HG02571 (cell line): ENCODE measurements around the gene OMP.
"Not testable (repeated sequence)": the region's sequence is repeated elsewhere in the genome, so short reads cannot be mapped to it uniquely, and the experiment has no call there.

Experiments used
- ATAC-seq: cut with Tn5 transposase; IDR thresholded peaks from one replicate; pipeline ENCODE4 v1.9.1; 2021; ENCODE audit warnings: mild to moderate bottlenecking, moderate library complexity; ENCODE audit not compliant: unreplicated experiment

The OMP gene

DNA sequence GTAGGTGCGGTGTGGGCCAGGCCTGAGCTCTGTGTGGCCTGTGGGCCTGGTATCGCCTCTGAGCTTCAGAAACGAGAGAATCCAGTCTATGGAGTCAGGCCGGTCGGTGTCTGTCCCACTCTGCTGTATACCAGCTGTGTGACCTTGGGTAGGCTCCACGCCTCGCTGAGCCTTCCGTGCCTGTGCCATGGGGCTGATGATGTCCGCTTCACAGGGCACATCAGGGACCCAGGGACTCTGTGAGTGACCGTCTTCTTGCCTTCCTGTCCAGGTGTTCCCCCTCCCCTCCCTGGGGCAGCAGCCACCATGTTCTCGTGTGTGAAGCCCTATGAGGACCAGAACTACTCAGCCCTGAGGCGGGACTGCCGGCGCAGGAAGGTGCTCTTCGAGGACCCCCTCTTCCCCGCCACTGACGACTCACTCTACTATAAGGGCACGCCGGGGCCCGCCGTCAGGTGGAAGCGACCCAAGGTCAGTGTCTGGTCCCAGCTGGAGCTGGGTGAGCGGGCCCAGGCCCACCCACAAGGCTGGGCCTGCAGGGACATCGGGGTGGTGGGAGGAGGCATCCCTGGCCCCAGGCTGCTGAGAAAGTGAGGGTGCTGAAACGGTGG lies 18.0 kb upstream of the OMP start:
- no peak for ATAC-seq

DNA sequence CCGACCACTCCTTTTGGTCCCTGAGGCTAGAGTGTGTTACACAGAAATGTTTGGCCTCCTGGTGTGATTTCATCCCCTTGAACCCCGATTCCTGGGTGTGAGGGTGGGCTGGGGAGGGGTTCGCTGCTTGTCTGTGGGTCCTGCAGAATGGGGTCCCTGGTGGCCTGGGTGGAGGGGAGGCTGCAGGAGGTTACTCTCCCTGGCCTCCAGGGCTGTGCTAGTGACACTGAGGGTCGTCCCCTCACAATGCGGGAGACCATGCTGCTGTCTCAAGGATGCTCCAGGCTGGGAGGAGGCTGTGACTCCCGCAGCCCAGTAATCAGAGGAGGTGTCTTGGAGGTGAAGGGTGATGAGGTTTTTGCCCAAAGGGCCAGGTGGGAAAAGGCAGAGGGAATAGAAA lies 17.0 kb upstream of the OMP start:
- ATAC-seq = no peak

GRCh38 chr11:77086521-77087472 lies 15.8 kb upstream of the OMP start:
- no peak for ATAC-seq

GRCh38 chr11:77087723-77088225 lies 14.9 kb upstream of the OMP start:
- no peak for ATAC-seq

DNA sequence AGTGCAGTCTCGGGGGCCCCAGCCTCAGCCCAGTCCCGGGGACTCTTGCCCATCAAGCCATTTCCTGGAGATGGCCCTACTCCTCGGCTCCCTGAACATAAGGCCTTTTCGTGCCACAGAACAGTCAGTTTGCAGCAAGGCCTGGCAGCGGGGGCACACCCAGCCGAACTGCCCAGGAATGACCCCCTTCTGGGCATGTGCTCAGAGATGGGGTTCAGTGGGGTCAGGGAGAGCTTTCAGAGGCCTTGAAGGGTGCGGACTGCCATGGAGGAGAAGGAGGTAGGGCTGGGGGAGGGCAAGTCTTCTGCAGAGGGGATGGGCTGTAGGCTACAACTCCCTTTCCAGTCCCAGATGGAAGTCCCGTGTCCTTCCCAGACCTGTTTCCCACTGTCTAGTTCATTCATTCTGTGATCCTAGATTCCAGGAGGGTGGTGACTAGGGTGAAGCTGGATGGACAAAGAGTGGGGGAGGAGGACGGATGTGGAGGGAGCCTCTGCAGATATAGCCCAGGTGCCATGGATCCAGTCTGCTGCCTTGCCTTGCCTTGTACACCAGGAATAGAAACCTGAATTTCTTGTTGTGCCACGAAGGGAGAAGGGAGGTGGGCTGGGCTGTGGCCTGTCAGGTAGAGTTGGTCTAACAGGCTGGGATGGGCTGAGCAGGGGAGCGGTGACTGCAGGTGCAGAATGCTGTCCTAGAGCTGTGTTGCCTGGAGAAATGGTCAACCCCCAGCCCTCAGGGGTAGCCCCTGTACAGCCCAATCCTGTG lies 14.2 kb upstream of the OMP start:
- ATAC-seq = no peak

DNA sequence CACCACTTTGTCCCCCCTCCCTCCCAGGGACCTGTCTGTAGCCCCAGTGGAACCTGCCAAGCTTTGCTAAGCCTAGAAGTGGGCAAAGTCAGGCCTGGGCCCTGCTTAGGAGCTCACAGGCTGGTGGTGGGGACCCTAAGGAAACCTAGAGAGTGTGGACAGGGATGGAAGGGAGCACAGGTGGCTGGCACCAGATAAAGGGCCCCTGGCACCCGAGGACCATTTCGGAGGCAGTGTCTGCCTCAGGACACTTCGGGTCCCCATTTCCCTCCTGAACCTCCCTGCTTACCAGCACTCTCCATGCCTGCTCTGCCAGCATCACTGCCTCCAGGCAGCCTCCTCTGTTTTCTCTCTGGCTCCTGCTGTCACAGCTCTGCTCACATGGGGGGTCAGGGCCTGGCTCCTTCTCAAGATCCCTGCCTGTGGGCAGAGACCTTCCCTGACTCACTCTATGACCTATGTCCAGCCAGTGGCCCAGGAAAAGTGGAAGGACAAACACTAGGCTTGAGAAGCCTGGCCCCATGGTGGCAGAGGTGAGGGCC lies 13.6 kb upstream of the OMP start:
- ATAC-seq = no peak

DNA sequence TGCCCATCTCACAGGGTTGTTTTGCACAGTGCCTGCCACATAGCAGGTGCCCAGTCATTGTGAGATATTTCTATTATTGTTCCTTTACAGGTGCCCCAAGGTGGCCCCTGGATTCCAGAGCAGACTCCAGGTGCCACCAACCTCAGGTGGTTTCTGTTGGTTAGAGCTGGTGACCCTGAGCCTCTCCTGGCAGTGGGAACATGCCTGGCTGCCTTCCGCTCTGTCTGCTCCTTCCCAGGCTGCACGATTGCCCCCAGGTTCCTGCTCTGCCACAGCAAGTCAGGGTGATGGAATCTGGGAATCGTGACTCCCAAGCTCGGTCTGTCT lies 12.6 kb upstream of the OMP start:
- ATAC-seq = no peak

DNA sequence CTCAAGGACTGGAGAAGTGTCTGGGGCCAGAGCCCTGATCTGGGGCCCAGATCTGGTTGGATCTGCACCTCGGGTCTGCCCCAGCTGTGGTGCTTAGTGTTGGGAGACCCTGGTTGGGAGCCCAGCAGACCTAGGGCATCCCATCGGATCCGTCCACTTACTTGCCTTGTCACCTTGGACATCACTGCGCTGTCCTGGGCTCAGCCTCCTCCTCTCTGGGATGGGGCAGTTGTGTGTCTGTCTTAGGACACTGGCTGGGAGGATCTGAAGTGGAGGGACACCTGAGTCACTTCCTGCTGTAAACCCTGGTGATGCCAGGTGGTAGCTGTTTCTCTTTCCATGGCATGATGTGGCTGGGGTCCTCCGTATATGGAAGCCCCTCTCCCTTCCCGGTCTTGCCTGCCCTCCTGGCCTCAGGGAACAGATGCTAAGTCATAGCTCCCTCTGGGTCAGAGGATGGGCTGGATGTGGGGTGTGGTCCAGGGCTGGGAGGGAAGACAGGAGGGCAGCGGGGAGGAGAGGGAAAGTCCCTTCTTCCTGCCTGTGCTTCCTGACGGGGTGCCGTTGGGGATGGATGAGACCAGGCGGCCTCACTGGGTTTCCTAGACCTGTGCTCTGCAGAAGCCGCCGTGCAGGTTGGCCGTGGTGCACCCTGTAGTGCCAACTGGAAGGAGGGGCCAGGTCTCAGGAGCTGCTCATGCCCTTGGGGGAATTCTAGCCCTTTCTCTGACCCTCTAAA lies 12.1 kb upstream of the OMP start:
- ATAC-seq = no peak

DNA sequence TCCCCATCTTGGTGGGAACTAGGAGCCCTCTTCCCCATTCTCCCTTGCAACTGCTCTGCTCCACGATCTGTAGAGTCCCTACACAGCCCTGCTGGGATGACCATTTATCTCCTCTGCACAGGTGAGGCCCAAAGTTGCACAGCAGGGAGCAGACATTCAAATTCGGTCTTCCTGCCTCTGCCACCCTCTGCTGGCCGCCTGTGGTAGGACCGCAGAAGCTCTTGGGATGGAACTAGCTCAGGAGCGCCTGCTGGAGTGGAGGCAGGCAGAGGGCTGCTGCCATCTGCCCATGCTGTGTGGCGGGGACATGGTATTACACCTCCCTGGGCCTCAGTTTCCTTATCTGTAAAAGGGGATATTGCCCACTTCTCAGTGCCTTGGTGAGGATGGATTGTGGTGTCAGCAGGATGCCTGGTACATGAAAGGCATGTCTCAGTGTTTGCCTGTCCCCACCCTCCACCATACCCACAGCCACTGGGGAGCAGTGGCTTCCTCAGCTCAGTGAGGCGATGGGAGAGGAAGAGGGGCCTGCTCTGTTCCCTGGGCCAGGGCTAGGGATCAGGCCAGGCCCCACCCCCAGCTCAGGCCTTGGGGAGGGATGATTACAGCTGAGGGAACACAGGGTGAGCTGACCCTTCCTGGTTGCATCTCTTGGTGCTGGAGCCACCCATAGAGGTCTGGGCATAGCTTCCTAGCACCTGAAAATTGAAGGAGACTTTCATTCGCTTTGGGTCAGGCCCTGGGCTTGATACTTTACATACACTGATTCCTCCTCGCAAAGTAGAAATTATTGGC lies 11.3 kb upstream of the OMP start:
- peak; percentile 71 for ATAC-seq

- no peak for ATAC-seq
These were observed 10.3 kb upstream of the OMP start for GRCh38 chr11:77092382-77092781.

DNA sequence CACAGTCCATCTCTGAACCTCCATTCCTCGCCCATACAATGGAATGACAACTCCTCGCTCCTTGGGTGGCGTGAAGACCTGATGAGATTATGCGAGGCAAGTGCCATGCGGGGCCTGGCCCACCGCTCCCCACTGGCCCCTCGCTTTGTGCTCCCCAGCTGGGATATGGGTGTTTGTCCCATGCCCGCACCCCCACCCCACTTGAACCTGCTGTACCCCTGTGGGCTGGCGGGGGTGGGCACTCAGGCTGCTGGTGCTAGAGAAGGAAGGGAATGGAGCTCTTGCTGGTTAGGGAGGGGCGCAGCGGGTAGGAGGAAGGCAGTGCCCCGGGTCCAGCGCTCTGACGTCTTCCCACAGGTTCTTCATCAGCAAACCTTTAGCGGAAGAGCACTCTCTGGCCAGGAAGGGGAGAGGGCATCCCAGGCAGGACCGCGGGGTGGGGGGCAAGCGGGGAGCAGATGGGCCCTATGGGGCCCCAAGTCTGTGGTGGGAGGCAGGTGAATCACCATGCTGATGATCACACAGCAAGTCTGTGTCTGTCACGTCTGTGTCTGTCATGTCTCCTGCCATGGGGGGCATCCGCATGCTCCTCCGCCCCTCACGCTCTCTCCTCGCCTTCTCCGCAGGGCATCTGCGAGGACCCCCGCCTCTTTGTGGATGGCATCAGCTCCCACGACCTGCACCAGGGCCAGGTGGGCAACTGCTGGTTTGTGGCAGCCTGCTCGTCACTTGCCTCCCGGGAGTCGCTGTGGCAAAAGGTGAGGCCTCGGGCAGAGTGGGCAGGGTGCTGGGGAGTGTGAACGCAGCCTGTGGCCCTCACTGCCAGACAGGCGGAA lies 9.4 kb upstream of the OMP start:
- no peak for ATAC-seq

DNA sequence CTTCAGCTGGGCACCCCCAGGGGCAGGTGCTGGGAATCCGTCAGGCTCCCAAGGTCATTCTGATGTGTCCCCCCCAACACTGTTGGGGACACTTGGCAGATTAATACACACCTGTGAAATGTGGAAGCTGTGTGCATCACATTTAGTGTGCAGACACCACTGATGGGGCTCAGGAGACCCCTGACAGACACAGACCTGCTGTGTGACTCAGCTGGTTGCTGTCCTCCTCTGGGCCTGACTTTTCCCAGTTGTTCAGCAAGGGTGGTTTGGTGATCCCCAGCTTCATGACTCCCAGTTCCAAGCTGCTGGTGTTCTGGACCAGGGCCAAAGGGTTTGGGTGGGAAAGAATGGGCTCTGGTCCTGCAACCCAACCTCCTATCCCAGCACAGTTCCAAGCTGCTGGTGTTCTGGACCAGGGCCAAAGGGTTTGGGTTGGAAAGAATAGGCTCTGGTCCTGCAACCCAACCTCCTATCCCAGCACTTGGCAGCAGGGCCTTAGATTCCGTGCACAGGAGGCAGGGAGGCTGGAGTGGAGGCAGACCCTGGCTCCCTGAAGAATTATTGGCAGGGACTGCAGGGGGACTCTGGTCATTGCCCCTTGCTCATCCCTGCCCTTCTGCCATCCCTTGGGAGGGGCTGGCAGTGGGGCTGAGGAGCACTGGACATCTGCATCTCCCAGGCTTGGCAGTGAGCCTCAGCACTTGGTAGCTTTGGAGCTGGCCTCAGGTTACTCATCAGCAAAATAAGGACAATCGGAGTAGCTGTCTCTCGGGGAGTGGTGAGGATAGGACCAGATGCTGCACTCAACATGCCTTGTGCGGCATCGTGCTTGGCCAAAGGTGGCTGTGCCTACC lies 8.4 kb upstream of the OMP start:
- ATAC-seq = no peak

DNA sequence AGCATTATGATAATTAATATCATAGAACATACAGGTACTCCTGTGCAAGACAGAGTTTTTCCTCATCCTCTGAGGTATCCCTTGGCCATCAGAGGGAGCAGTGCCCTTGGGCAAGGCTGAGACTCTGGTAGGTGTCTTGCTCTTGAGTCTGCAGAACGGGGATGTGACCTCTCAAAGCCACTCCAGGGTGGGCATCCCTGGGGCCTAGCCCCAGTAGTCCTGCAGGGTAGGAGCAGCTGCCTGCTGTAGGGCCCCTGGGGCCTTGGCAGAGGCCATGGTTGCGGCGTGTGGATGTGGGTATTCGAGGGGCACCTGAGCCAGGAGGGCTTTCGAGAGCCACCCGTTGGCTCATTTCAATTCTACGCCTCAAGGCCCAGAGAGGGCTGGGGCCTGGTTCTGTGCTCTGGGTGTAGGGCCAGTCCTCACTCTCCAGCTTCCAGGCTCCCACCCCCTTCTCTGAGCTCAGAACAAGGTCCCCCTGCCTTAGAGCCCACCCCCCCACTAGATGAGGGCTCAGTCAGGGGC lies 7.7 kb upstream of the OMP start:
- ATAC-seq = no peak

DNA sequence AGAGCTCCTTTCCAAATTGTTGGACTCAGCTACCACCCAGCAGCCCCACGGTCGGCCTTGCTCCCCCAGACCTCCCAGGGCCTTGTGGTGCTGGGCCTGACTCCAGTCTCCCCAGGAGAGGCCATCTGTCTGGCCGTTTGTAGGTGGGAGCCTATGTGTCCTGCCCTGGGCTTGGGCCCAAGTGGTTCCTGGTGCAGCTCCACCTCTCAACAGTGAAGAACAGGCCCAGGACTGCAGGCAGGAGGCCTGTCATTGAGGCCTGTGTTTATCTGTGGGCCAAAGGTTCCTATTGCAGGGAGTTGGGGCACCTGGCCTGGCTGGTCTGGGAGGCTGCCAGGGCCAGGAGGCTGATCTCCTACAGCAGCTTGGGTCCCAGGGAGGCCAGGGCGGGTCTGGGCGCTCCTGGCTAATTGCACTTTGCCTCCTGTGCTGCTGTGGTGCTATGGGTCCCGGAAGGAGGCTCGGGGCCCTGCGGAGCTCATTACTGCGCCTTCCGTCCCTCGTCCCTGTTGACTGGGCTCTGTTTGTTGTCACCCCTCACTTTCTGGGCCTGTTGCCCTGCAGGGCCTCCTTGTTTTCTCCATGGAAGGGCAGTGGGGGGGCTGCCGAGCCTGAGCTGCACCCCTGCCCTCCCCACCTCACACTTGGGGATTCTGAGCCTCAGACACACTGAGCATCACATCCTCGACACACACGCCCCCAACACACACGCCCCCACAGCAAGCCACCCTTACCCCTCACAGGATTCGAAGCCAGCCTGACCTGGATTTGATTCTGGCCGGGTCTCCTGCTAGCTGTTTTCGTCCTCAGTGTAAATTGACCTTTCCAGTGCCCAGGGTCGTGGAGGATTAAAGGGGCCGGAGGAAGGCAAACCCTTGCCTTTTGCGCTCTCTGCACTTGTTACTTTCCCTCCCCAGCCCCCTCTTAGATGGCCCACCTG lies 6.8 kb upstream of the OMP start:
- ATAC-seq = no peak

GRCh38 chr11:77096591-77097019 lies 6.0 kb upstream of the OMP start:
- ATAC-seq = no peak

DNA sequence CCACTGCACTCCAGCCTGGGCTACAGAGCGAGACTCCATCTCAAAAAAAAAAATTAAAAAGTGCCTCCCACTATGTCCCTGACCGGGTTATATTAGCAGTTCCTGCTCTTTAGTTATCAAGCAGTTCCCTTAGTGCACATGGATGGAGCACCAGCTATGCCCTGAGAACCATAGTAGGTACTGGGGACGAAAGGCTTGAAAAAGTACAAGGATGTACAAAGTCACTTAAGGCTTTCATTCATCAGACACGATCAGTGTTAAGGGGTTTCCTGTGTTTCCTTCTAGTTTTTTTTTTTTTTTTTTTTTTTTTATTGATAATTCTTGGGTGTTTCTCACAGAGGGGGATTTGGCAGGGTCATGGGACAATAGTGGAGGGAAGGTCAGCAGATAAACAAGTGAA lies 5.5 kb upstream of the OMP start:
- ATAC-seq = not testable (repeated sequence)
